KOPT-K1 (cell line): ENCODE data around the gene THAP3.

Experiments
- H3K27ac ChIP-seq: fragments of 200-600 bp; sonication (generic); 2 replicates; pipeline ENCODE4 v1.5.1; 2016; ENCODE audit warnings: antibody characterized with exemption, mild to moderate bottlenecking, low read depth, low read length; ENCODE audit not compliant: poor library complexity, severe bottlenecking
- H3K36me3 ChIP-seq: fragments of 200-600 bp; sonication (generic); 2 replicates; pipeline ENCODE4 v1.5.1; 2017; ENCODE audit warnings: antibody characterized with exemption, mild to moderate bottlenecking, low read length, moderate library complexity; ENCODE audit not compliant: insufficient read depth
- H3K9me3 ChIP-seq: fragments of 200-600 bp; sonication (generic); 2 replicates; pipeline ENCODE4 v1.5.1; 2017; ENCODE audit warnings: antibody characterized with exemption, low read length, mild to moderate bottlenecking; ENCODE audit not compliant: insufficient read depth, poor library complexity, severe bottlenecking

Gene THAP3

DNA sequence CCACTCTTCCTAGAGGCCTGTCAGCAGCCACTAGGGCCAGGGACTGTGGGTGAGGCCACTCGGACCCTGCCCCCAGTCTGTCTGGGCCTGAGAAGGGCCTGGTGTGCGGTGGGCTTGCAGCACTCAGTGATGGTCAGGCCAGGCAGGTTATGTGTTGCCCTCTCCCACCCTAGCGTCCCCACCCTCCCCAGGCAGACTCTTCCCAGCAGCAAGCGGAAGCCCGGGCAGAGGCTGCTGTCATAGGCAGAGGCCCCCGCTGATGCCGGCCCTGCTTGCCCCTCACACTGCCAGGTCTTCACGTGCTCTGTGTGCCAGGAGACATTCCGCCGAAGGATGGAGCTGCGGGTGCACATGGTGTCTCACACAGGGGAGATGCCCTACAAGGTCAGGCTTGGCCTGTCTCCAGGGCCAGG, 38.3 kb upstream of the THAP3 start:
- Histone ChIP-seq H3K27ac (no peak overlapping the region), H3K9me3 (no peaks in the 10 kb centered on the region), H3K36me3 (peaks cover 57% of the 10 kb centered on the region)

DNA sequence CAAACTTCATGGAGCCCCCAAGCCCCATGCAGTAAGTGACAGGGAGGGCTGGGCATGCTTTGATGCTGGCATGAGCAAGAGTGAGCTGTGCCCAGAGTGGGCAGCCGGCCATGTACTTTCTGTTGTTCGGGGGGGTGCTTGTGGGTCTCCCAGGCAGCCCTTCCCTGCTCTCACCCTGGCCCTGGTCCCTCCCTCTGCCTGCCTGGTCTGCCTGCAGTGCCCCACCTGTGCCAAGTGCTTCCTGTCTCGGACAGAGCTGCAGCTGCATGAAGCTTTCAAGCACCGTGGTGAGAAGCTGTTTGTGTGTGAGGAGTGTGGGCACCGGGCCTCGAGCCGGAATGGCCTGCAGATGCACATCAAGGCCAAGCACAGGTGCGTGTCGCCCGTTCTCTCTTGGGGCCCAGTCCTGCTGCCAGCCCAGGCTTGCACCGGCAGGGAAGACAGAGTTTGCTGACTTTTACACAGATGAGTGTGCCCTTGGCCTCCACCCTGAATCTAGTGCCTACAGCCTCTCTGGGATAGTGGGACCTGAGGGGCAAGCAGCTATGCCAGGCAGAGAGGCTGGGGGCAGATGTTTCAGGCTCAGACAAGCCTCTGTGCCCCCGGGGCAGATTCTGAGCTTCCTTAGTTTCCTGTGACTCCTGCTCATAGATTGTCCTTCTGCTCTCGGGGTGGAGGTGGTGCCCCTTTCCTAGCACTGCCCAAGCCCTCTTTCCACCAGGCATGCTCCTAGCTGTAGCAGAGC, 37.2 kb upstream of the THAP3 start:
- no peak overlapping the region for H3K27ac ChIP-seq
- peaks cover 60% of the 10 kb centered on the region for H3K36me3 ChIP-seq
- H3K9me3 ChIP-seq: no peaks in the 10 kb centered on the region

DNA sequence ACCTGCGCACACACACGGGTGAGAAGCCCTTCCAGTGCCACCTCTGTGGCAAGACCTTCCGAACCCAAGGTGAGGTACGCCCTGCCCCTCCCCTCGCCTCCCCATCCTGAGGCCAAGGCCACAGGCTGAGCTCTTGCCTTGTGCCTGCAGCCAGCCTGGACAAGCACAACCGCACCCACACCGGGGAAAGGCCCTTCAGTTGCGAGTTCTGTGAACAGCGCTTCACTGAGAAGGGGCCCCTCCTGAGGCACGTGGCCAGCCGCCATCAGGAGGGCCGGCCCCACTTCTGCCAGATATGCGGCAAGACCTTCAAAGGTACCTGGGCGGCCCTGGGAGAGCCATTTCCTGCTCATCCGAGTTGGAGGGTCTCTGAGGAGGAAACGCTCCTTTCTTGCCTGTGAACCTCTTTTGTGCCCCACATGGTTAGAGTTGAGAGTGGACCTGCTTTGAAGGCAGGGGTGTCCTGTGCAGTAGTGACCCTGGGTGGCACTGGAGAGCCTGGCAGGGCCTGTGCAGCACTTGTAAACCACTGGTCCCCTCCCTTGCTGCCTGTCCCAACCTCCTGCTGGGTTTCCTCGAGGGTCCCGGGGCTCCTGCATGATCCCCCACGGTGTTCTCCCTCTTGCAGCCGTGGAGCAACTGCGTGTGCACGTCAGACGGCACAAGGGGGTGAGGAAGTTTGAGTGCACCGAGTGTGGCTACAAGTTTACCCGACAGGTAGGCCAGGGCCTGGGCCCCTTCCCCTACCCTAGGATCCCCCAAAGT, 36.4 kb upstream of the THAP3 start:
- Histone ChIP-seq H3K36me3 (peaks cover 68% of the 10 kb centered on the region), H3K27ac (no peak overlapping the region), H3K9me3 (no peaks in the 10 kb centered on the region)

DNA sequence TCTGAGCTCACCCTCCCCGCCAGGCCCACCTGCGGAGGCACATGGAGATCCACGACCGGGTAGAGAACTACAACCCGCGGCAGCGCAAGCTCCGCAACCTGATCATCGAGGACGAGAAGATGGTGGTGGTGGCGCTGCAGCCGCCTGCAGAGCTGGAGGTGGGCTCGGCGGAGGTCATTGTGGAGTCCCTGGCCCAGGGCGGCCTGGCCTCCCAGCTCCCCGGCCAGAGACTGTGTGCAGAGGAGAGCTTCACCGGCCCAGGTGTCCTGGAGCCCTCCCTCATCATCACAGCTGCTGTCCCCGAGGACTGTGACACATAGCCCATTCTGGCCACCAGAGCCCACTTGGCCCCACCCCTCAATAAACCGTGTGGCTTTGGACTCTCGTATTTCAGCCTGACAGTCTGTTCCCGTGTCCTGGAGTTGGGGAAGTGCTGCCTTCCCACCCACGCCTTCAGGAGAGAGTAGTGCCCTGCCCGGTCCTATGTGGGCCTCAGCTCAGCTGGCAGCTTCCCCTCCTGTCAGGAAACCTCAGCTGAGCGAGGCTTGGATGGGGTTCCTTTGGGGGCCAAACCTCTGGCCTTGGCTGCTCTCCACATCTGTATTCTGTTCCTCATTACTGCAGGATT, 35.7 kb upstream of the THAP3 start:
- no peaks in the 10 kb centered on the region for H3K9me3 ChIP-seq
- H3K27ac ChIP-seq: no peak overlapping the region
- peaks cover 75% of the 10 kb centered on the region for H3K36me3 ChIP-seq

DNA sequence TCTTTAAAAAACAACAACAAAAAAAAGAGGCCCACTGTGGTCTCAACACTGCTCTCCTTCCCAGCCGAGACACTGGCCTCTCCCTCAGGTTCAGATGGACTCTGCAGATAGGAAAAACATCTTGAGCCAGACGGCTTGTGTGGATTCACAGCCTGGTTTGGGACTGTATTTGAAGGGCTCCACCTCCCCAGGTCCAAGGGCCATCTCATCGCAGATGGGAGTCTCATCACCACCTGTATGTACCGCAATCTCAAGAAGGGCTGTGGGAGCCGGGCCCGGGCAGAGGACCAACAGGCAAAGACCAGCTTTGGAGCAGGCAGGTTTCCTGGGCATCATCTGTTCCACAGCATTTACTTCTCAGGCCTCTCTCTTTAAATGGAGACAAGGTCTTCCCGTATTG, 34.6 kb upstream of the THAP3 start:
- peaks cover 86% of the 10 kb centered on the region for H3K36me3 ChIP-seq
- H3K9me3 ChIP-seq: no peaks in the 10 kb centered on the region
- no peak overlapping the region for H3K27ac ChIP-seq

DNA sequence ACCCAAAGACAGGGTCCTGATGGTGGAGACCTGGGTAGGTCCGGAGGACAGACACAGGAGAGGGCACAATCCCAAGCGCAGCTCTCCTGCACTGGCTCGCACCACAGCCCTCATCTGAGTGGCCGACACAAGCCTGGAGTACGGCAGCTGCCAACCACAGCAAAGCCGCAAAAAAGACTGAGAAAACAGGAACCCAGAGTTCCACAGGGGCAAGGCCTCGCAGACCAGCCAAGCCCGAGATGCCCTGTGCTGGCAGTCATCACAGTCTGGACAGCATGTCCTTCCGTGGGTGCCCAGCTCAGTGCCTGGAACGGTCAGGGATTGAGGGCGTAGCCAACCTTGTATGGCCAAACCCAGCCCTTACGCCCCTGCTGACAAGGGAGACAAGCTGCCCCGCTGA, 33.4 kb upstream of the THAP3 start:
- Histone ChIP-seq H3K27ac (no peak overlapping the region), H3K9me3 (no peaks in the 10 kb centered on the region), H3K36me3 (peaks cover 97% of the 10 kb centered on the region)

DNA sequence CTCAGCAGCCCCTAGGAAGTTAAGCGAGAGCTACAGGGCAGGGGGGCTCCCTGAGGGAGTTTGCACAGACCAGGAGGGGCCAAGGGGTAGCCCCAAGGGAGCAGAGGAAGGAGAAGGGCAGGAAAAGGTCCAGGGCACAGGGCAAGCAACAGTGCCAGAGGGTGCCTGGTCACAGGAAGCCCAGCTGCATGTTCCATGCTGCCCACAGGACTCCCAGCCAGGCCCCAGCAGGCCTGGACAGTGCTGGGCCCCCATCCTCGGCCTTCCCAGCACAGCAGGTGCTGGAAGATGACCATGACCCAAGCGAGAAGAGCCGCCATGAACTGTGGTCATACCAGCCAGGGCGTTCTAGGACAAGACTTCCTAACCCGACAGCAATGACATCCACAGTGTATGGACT, 33.0 kb upstream of the THAP3 start:
- H3K36me3 ChIP-seq: peaks cover 100% of the 10 kb centered on the region
- H3K9me3 ChIP-seq: no peaks in the 10 kb centered on the region
- H3K27ac ChIP-seq: no peak overlapping the region

DNA sequence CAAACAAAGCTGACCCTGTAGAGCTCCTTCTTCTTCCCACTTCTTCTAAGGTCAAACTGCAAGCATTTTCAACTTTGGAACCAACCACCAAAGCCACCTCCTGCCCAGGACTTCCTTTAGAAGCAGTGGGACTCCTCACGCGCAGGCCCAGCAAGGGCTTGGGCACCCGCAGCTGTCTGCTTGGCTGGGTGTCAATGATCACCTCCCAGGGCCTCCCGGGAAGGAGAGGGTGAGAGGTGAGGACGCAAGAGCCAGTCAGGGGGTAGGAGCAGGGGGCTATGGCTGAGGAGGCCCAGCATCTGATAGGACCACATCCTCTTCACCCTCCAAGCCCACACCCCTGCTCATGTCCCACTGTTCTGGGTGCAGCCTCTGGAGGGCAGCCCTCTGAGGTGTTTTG, 32.2 kb upstream of the THAP3 start:
- Histone ChIP-seq H3K27ac (no peak overlapping the region), H3K36me3 (peaks cover 100% of the 10 kb centered on the region), H3K9me3 (no peaks in the 10 kb centered on the region)

DNA sequence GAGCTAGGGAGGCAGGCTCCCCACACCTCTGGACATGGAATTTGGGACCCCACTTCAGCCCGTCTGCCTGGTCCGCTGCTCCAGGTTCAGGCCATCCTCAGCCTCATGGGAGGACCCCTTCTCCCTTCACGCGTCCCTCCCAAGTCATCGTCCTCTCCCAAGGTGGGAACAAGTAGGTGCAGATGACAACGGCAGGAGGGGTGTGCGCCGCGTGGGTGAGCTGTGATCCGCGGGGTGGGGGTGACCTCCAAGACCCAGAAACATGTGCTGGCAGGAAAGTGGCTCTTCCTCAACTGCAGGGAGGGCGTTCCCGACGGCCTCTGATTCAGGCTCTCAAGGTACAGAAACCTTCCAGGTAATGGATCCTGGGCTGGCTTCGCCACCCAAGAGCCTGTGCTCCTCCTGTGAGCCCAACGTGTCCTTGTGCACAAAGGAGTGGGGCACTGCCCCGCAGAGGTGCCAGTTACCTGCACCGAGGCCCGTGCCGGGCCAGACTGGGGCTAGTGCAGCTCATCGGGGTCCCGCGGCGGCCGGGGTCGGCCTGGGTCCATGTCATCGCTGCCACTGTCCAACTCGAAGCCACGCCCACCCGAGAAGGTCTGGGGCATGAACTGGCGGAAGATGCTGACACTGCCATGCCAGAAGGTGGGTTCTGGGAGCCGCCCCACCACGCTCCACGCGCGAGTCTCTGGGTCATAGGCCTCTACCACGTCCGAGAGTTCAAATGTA, 31.6 kb upstream of the THAP3 start:
- Histone ChIP-seq H3K27ac (no peak overlapping the region), H3K9me3 (no peaks in the 10 kb centered on the region), H3K36me3 (peaks cover 100% of the 10 kb centered on the region)

DNA sequence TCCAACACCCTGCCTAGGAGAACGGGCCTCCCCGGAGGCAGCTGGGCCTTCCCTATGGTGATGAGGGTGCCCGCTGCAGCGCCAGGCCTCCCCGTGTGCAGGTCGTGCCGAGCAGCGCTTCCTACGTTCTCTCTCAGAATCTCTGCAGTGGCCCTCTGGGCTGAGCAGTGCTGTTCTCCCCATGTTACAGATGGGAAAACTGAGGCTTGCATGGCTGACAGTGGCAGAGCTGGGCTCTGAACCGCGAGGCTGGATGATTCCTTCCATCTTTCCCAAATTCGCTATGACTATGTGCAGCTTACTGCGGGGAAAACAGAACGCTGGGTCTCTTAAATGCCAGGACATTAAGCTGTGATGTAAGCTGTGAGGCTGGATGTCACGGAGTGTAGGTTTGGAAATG, 30.9 kb upstream of the THAP3 start:
- Histone ChIP-seq H3K36me3 (peaks cover 97% of the 10 kb centered on the region), H3K27ac (no peak overlapping the region), H3K9me3 (no peaks in the 10 kb centered on the region)

DNA sequence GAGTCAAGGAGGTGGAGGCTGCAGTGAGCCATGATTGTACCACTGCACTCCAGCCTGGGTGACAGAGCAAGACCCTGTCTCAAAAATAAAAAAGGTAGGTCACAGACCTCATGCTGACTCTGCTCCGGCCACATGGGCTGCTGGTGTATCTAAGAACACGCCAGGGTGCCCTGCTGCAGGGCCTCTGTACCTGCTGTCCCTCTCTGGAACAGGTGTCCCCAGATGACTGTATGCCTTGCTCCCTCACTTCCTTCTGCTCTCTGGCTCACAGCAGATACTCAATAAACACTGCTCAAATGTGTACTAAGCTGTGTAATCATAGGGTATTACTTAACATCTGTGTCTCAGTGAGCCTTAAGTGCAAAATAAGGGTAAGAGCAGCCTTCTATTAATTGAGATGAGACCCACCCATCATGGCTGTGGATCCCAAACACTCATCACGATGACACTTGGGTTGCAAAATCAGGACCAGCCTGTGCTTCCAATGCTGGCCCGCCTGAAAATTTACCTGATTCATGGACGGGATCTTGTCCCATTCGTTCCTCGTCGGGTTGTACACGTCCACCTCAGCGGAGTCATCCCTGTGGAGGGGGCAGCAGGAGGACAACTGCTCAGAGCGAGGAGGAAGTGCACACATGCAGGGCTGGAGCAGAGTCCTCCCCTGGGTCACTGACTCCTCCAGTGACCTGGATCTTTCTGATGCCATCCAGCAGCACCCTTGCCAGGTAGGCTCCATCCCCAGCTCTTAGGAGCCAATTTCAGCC, 29.5 kb upstream of the THAP3 start:
- Histone ChIP-seq H3K27ac (no peak overlapping the region), H3K36me3 (peaks cover 89% of the 10 kb centered on the region), H3K9me3 (no peaks in the 10 kb centered on the region)

DNA sequence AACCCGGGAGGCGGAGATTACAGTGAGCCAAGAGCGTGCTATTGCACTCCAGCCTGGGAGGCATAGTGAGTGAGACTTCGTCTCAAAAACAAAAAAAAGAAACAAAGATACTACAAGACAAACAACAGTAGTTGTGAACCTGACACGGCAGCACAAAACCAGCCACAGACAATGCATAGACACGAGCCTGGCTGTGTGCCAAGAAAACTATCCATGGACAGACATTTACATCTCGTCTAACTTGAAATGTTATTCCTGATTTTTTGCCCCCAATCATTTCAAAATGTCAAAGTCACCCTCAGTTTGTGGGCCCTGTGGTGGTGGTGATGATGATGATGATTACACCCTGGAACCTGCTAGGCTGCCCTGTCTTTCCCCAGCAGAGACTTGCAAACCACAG, 28.3 kb upstream of the THAP3 start:
- H3K9me3 ChIP-seq: no peaks in the 10 kb centered on the region
- peaks cover 77% of the 10 kb centered on the region for H3K36me3 ChIP-seq
- H3K27ac ChIP-seq: no peak overlapping the region

DNA sequence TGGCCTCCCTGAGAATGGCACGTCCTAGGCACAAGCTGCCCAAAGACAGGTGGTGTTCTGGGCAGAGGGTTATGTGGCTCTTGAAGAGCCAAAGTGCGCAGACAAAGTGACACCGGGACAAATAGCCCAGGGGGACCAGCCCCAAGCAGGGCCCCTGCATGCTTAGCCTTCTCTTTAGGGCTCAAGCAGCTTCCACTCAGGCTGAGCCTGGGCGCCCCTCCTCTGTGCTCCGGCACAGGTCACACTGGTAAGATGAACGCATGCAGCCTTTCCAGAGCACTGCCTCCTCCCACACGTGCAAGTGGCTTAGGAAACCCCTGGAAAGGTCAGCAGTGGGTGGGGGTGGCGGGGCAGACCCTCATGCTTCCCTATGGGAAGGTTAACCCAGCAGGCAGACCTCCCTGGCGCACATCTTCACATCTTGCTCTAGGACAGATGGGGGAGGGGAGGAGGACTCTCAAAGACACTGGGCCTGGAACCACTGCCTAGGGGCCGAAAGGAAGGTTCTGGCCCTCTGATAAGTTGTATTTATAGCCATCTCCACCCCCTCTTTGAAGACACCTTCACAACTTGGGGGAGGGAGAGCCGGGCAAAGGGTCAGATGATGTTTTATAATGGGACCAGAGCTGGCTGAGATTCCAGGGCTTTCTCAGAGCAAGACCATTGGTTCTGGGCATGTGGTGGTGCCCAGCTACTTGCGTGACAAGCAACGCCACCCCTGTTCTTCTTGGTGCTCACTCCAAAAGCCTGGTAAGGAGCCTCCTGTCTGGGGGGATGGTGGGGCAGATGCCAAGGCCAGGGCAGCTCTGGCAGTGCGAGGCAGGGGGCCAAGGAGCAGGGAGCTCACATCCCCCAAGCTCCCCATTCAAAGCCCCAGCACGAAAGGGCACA, 27.5 kb upstream of the THAP3 start:
- Histone ChIP-seq H3K9me3 (no peaks in the 10 kb centered on the region), H3K36me3 (peaks cover 69% of the 10 kb centered on the region), H3K27ac (no peak overlapping the region)

DNA sequence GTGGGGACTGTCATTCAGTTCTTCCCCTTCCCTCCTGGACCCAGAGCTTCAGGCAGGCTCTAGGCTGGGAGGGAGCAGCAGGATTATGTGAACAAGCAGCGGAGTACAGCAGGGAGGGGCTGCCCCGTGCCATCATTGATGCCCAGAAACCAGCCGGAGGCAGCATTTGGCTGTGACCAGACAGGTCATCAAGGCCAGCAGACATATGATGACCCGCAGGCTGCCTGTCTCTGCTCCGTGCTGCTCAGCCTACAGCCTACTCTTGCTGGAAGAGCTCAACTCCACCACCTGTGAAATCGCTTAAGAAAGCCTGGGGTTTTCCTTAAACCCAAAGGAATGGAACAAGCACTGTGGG, 26.9 kb upstream of the THAP3 start:
- no peak overlapping the region for H3K27ac ChIP-seq
- peaks cover 63% of the 10 kb centered on the region for H3K36me3 ChIP-seq
- no peaks in the 10 kb centered on the region for H3K9me3 ChIP-seq
